HepG2 (cell line): ENCODE data around the gene PCBP4. TPM values are rescaled to one million over a fixed set of nuclear protein-coding genes. Genes with fewer than 3 reads are reported as not detected.

ENCODE experiments used
- ATAC-seq: fragments of 200-7000 bp; cut with Tn5 transposase; 3 replicates; pipeline ENCODE4 v1.9.1; 2020; ENCODE audit warnings: mild to moderate bottlenecking, moderate library complexity
- BruUV-seq: library from RNA; stranded (reverse); fragments of 400-500 nt; replicated peaks from 2 replicates; lab custom pipeline; 2021; lab: Mats Ljungman, UMichigan
- CTCF ChIA-PET: fragments of 300-600 bp; formaldehyde crosslinking; extraction: SDS; loops from one replicate; lab custom pipeline; 2021; ENCODE audit warnings: low total read pairs, inconsistent platforms, low intra/inter-chr PET ratio; lab: Yijun Ruan, JAX
- POLR2A ChIA-PET: fragments of 350-600 bp; sonication (Branson Sonifier 250); formaldehyde crosslinking; loops from one replicate; lab custom pipeline; 2020; ENCODE audit warnings: antibody characterized with exemption, inconsistent platforms; lab: Yijun Ruan, JAX
- DNase-seq: peaks from one replicate; pipeline ENCODE4 v3.0.0-alpha.2; 2015; ENCODE audit warnings: low spot score
- FAIRE-seq: peaks from 3 replicates; lab custom pipeline; 2011; peaks lifted over from hg19 to GRCh38; lab: Jason Lieb, UNC
- H2AFZ ChIP-seq: one replicate; pipeline ENCODE4 v1.6.1; 2011; ENCODE audit warnings: low read length, inconsistent platforms
- H3K27ac ChIP-seq: fragments of 300-600 bp; 3 replicates; pipeline ENCODE4 v1.8.0; 2011; ENCODE audit warnings: mixed run types, mild to moderate bottlenecking, mixed read lengths, low read length, inconsistent platforms; ENCODE audit not compliant: insufficient read depth; ENCODE audit errors: extremely low read length
- H3K27me3 ChIP-seq, 2 experiments: fragments of 200-600 bp in 1 of 2; 2 replicates in 1 of 2; 3 replicates in 1 of 2; pipeline versions ENCODE4 v1.6.0 to v1.8.0; 2011; ENCODE audit warnings: low read length in 2 of 2, mild to moderate bottlenecking in 2 of 2, moderate library complexity in 2 of 2, inconsistent platforms in 1 of 2; ENCODE audit not compliant: insufficient read depth in 2 of 2, control insufficient read depth in 1 of 2
- H3K36me3 ChIP-seq, 2 experiments: fragments of 200-600 bp in 1 of 2; replicated peaks in 1 of 2; 2 replicates in 1 of 2; 3 replicates in 1 of 2; pipeline versions ENCODE4 v1.5.1 to v1.8.0; 2011; ENCODE audit warnings: low read length in 2 of 2, inconsistent platforms in 1 of 2; ENCODE audit not compliant: insufficient read depth in 2 of 2, control insufficient read depth in 1 of 2
- H3K4me1 ChIP-seq: 2 replicates; pipeline ENCODE4 v1.5.1; 2012; ENCODE audit warnings: low read length, inconsistent platforms; ENCODE audit not compliant: insufficient read depth
- H3K4me2 ChIP-seq: 2 replicates; pipeline ENCODE4 v1.6.0; 2011; ENCODE audit warnings: low read depth, low read length, inconsistent platforms
- H3K4me3 ChIP-seq, 3 experiments: fragments of 200-600 bp in 1 of 3; sonication (generic), shearing (Covaris generic) in 1 of 3; replicated peaks in 1 of 3; 2 replicates each; pipeline ENCODE4 v1.5.1; 2011 to 2016; ENCODE audit warnings: low read length in 3 of 3, inconsistent platforms in 2 of 3, low read depth in 2 of 3, mild to moderate bottlenecking in 2 of 3, control low read depth in 1 of 3, mixed read lengths in 1 of 3; ENCODE audit not compliant: insufficient read depth in 1 of 3
- H3K79me2 ChIP-seq: one replicate; pipeline ENCODE4 v1.6.1; 2011; ENCODE audit warnings: low read length, inconsistent platforms; ENCODE audit not compliant: insufficient read depth
- H3K9ac ChIP-seq: 2 replicates; pipeline ENCODE4 v1.6.0; 2011; ENCODE audit warnings: mild to moderate bottlenecking, low read depth, low read length, inconsistent platforms; ENCODE audit not compliant: insufficient read depth
- H3K9me3 ChIP-seq: 2 replicates; pipeline ENCODE4 v1.5.1; 2012; ENCODE audit warnings: mild to moderate bottlenecking, low read length
- H4K20me1 ChIP-seq: 2 replicates; pipeline ENCODE4 v1.6.0; 2011; ENCODE audit warnings: inconsistent platforms, mild to moderate bottlenecking, low read length, moderate library complexity; ENCODE audit not compliant: insufficient read depth
- HNF1B ChIP-seq: sonication (generic); formaldehyde crosslinking; IDR thresholded peaks from 2 replicates; pipeline ENCODE4 v1.5.1; 2020; ENCODE audit warnings: mild to moderate bottlenecking, moderate library complexity, missing genetic modification reagents
- IKZF5 ChIP-seq: IDR thresholded peaks from 2 replicates; pipeline ENCODE4 v1.6.1; 2018; ENCODE audit warnings: missing genetic modification reagents, mild to moderate bottlenecking, missing compliant biosample characterization
- MLXIP ChIP-seq: sonication (generic); formaldehyde crosslinking; IDR thresholded peaks from 2 replicates; pipeline ENCODE4 v1.9.0; 2021; ENCODE audit warnings: missing genetic modification reagents, borderline replicate concordance
- NPAS2 ChIP-seq: sonication (generic); formaldehyde crosslinking; IDR thresholded peaks from 2 replicates; pipeline ENCODE4 v1.8.0; 2022; ENCODE audit warnings: mild to moderate bottlenecking, missing genetic modification reagents, borderline replicate concordance
- POLR2G ChIP-seq: fragments of 200-400 bp; formaldehyde crosslinking; IDR thresholded peaks from 2 replicates; pipeline ENCODE4 v1.6.1; 2018; ENCODE audit warnings: mild to moderate bottlenecking, low read depth, low read length, moderate library complexity
- RBFOX2 ChIP-seq: fragments of 200-400 bp; formaldehyde crosslinking; IDR thresholded peaks from 2 replicates; pipeline ENCODE4 v1.6.1; 2017; ENCODE audit warnings: low read depth, mild to moderate bottlenecking, low read length
- STAT6 ChIP-seq: sonication (generic); formaldehyde crosslinking; IDR thresholded peaks from 2 replicates; pipeline ENCODE4 v1.4.0; 2020; ENCODE audit warnings: missing genetic modification reagents, mild to moderate bottlenecking, borderline replicate concordance
- ZFP90 ChIP-seq: sonication (generic); formaldehyde crosslinking; IDR thresholded peaks from 2 replicates; pipeline ENCODE4 v1.8.0; 2022; ENCODE audit warnings: missing genetic modification reagents, mild to moderate bottlenecking, inconsistent platforms, borderline replicate concordance
- ZNF329 ChIP-seq: sonication (generic); formaldehyde crosslinking; IDR thresholded peaks from 2 replicates; pipeline ENCODE4 v1.9.0; 2021; ENCODE audit warnings: low read depth, mild to moderate bottlenecking, missing genetic modification reagents
- ZNF709 ChIP-seq: sonication (generic); formaldehyde crosslinking; IDR thresholded peaks from 2 replicates; pipeline ENCODE4 v1.5.0; 2020; ENCODE audit warnings: mild to moderate bottlenecking, missing genetic modification reagents
- WGBS: methylation state at CpG from one replicate; pipeline ENCODE4 v1.1.6; 2017; ENCODE audit warnings: low lambda C conversion rate; 5-methylcytosine and 5-hydroxymethylcytosine counted together
- in situ Hi-C: cut with HindIII; loops from 2 replicates; pipeline ENCODE4 v1.10.0; 2017; ENCODE audit warnings: low pct_unique_long_range_greater_than_20kb; ENCODE audit not compliant: extremely low pct_ligation_motif_present
- intact Hi-C: fragments of 100-400 bp; cut with micrococcal nuclease; formaldehyde crosslinking; loops from one replicate; pipeline ENCODE4 v1.10.0; 2022; ENCODE audit not compliant: unreplicated experiment
- polyA plus RNA-seq, 8 experiments: library from polyadenylated mRNA; depleted of rRNA in 3 of 8; stranded (reverse) in 7 of 8; unstranded in 1 of 8; fragments of >200 nt; fragmentation: Illumina TruSeq in 4 of 8; extraction: Trizol in 4 of 8; gene quantifications; 2 replicates each; pipeline versions ENCODE4 v1.2.1 to v1.2.3, GENCODE V29; 2011 to 2016; ENCODE audit warnings: low read depth in 4 of 8, missing spikeins in 1 of 8, mixed read lengths in 1 of 8; ENCODE audit not compliant: insufficient read depth in 1 of 8
- total RNA-seq, 5 experiments: library from RNA; depleted of rRNA; stranded (reverse); fragments of >200 nt; fragmentation: Illumina TruSeq; extraction: Trizol; gene quantifications; 2 replicates each; pipeline ENCODE4 v1.2.3, GENCODE V29; 2016; ENCODE audit warnings: low read depth in 1 of 5

PCBP4 gene
- total and polyA plus RNA-seq, 2 of the 13 experiments (the other 11 are each of a cell fraction or from before 2014, with no cell fraction given): 36.8 to 51.3 TPM

GRCh38 chr3:51994530-51994929 lies 27.3 kb upstream of the PCBP4 start:
- no TSS peak for BruUV-seq
- Histone ChIP-seq H2AFZ (no peak overlapping the region), H3K27ac (peak overlapping the region; percentile 87), H3K79me2 (peaks cover 21% of the 10 kb centered on the region), H3K36me3 (peaks cover 8 to 18% of the 10 kb centered on the region in 2 experiments), H3K4me1 (peaks cover 63% of the 10 kb centered on the region), H3K4me3 (peak overlapping the region; percentile 73 to 90 (median 83)), H3K27me3 (no peaks in the 10 kb centered on the region; a peak in 1 of 5 replicates), H3K4me2 (peak overlapping the region; percentile 99), H3K9ac (peak overlapping the region; percentile 95), H3K9me3 (no peaks in the 10 kb centered on the region), H4K20me1 (peaks cover 3% of the 10 kb centered on the region; the same call in 1 of the 2 replicates)
- ChIA-PET POLR2A (interaction anchor here (1.9 to 7.1 kb wide), 4 partner anchors 11 to 62 kb away, joined by 19 to 187 read pairs (median 55); partner anchors contain the start of genes ABHD14B, ACY1, DUSP7 and PARP3), CTCF (no interaction called here)
- ATAC-seq (no peak), FAIRE-seq (no peak), DNase-seq (no peak)
- intact Hi-C loops: loop anchor here (2.0 kb wide), 1 partner anchor 52 kb away; the partner anchor contains the start of gene PARP3
- in situ Hi-C loops: no loop called here
- 65% methylated on average over 2 of the region's 2 CpGs for WGBS
- TF ChIP-seq ZFP90 (CRISPR knock-in tag) (no peak), ZNF329 (CRISPR knock-in tag) (no peak), MLXIP (no peak), ZNF709 (no peak), RBFOX2 (peak; percentile 46; the same call in 1 of the 2 replicates), NPAS2 (CRISPR knock-in tag) (no peak), POLR2G (peak; percentile 60; the same call in 1 of the 2 replicates), HNF1B (CRISPR knock-in tag) (peak; percentile 17; the same call in 1 of the 2 replicates), STAT6 (CRISPR knock-in tag) (0 out of 2 replicates have a peak, but pooled peaks have one; percentile 6), IKZF5 (CRISPR knock-in tag) (no peak)
